GM18505 (cell line): Measurements from ENCODE around the gene TMED4.
"Not testable (repeated sequence)": the region's sequence is repeated elsewhere in the genome, so short reads cannot be mapped to it uniquely, and the experiment has no call there.

ENCODE experiments used
- ATAC-seq: cut with Tn5 transposase; IDR thresholded peaks from one replicate; pipeline ENCODE4 v1.9.1; 2021; ENCODE audit not compliant: unreplicated experiment
- POLR2A ChIP-seq: IDR thresholded peaks from 4 replicates; pipeline ENCODE4 v1.6.1; 2011; ENCODE audit warnings: borderline replicate concordance; ENCODE audit not compliant: insufficient read depth, insufficient read length; ENCODE audit errors: extremely low read depth

Gene TMED4

GRCh38 chr7:44599222-44599621, 17.2 kb upstream of the TMED4 start:
- ATAC-seq = no peak
- TF ChIP-seq POLR2A = no peak

GRCh38 chr7:44597181-44597580, 15.2 kb upstream of the TMED4 start:
- ATAC-seq = not testable (repeated sequence)

GRCh38 chr7:44595934-44596635, 14.1 kb upstream of the TMED4 start:
- no peak for ATAC-seq
- TF ChIP-seq POLR2A = no peak

- no peak for ATAC-seq
- TF ChIP-seq POLR2A = no peak
Observed at GRCh38 chr7:44590910-44591309, 8.9 kb upstream of the TMED4 start.

GRCh38 chr7:44587843-44588711, 6.0 kb upstream of the TMED4 start:
- no peak for ATAC-seq
- TF ChIP-seq POLR2A = no peak

DNA sequence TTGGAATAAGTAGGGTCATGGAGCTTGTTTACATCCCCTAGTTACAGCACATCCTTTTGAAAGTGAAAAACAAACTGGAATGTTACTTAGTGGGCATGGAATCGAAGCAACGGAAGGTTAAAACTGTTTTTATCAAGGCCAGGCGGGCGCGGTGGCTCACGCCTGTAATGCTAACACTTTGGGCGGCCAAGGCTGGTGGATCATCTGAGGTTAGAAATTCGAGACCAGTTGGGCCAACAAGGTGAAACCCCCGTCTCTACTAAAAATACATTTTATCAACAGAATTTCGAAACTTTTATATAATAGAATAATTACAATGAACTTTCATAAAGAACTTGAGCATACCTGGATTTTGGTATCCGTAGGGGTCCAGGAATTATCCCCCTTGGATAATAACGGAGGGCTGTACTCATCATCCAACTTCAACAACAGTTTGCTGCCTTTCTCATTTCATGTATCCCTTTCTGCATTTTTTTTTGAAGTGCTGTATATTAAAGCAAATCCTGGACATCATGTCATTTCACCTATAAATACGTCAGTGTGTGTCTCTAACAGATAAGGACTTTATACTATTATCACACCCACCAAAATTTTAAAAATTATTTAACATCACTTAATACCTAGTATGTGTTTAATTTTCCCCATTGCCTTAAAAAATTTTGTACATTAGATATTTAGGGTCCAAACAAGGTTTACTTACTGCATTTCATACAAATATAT, 1.3 kb upstream of the TMED4 start:
- no peak for TF ChIP-seq POLR2A
- no peak for ATAC-seq

DNA sequence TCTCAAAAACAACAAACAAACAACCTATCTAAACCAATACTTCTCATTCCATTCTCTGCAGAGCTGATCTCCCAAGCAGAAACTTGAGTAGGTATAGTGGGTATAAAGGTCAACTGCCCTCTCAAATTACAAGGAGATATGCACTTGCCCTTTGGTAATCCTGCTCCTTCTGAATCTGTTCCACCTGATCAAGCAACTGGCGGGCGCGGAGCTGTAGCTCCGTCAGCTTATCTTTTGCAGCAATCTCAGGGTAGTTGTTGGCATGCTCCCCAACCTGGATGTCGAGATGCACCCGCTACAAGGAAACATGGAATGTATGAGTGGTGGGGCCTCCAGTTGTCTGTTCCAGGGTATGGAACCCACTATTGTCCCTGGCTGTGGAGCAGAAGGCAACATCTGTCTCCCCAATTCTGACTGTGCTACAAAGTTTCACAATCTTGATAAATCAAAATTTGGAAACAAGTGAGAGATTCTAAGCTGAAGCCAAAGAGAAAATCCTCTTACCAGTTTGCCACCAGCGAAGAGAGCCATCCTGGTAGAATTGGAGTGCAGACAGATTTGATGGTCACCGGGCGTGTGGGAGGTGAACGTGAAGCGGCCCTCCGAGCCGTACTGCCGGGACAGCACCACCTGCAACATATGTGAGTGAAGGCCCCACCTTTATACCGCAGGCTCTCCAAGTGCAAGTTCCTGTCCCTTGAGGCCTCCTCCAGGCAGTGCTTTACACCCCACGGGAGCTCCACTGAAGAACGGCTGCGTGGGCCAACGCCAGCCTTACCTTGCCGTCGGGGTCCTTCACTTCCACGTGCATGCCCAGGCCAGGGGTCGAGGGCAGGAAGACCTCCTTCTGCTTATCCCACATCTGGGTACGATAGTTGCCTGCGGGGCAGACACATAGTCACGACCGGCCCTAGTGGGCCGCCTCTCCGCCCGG, 819 bp downstream of the TMED4 start:
- TF ChIP-seq POLR2A = no peak
- peak; percentile 31 for ATAC-seq

DNA sequence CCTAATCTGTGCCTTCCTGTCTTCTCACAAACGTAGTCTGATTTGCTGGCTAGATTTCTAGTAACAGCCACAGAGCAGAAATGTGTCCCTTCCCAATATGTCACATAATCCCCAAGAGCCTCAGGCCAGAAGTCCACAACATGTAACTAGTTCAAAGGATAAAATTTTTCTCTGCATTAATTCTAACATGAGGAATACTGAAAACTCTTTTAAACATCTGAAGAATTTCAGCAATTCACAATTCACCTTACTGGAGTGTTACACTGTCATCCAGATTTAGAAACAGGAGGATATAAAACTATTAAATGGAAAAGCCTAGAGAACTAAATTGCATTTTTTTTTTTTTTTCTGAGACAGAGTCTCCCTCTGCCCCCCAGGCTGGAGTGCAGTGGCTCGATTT, 5.8 kb downstream of the TMED4 start:
- no peak for ATAC-seq
- no peak for TF ChIP-seq POLR2A

- no peak for TF ChIP-seq POLR2A
- ATAC-seq = no peak
Observed at GRCh38 chr7:44575054-44575453, 7.0 kb downstream of the TMED4 start.

- TF ChIP-seq POLR2A = no peak
- no peak for ATAC-seq
Observed at GRCh38 chr7:44574287-44574872, 7.7 kb downstream of the TMED4 start.

DNA sequence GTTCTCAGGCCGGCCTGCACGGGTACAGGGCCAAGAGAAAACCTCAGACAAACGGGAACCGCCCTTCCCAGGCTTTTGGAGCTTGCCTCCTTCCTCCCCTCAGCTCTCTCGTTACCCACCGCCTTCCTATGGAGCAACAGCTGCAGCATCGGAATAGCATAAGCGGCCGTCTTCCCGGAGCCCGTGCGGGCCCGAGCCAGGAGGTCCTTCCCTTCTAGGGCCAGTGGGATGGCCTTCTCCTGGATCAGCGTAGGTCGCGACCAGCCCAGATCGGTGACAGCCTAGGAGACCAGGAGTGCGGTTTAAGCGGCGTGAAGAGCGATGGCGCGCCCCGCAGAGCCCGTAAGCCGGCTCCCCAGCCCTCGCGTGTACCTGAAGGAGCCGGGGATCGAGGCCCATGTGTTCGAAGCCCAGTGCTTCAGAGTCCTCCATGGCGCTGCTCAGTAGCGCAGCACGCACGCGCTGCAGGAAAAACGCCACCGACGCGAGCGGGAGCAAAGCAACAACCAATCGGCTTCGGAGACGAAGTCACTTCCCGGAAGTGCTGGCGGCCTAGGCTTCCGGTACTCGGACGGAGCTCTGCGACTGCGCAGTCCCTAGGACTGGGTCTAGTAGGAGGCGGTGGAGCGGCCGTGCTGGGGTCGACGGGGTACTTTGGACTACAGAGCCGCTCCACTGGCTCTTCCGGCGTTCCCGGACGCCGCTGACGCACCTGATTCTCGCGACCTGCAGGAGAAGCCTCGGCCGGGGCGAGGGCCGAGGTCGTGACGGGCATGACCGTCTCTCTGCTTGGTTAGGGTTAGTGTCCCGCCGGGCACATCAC, 8.4 kb downstream of the TMED4 start, which contains the start of gene DDX56:
DDX56 (minus strand) TSS at position 445 of the 823 bp plus-strand sequence; CDS start at position 432, 13 bp downstream.
- ATAC-seq = peak; percentile 88

More for the DNA sequence above, 8.4 kb downstream of the TMED4 start, which contains the start of gene DDX56:
- peak; percentile 99 for TF ChIP-seq POLR2A
